ENCODE measurements around the gene DNAJB4. TPM values are rescaled to one million over a fixed set of nuclear protein-coding genes. Genes with fewer than 3 reads are reported as not detected.
"Not testable (repeated sequence)": the region's sequence is repeated elsewhere in the genome, so short reads cannot be mapped to it uniquely, and the experiment has no call there.

The DNAJB4 gene
- total RNA-seq, 2 experiments from 2014 or later, result 9.7 to 10.4 TPM

- H3K4me1 Mint-ChIP-seq (ENCODE audit: low read depth), result peaks cover 17% of the 10 kb centered on the region
- intact Hi-C loops (cut with micrococcal nuclease), result no loop called here
- no peak overlapping the region for H3K27ac Mint-ChIP-seq
- CTCF ChIA-PET, result no interaction called here
- H3K36me3 Mint-ChIP-seq (ENCODE audit: low read depth), result peaks cover 8% of the 10 kb centered on the region
- H3K9me3 Mint-ChIP-seq, result no peaks in the 10 kb centered on the region
- DNase-seq, result no peak
- H3K27me3 Mint-ChIP-seq (ENCODE audit: low read depth), result no peaks in the 10 kb centered on the region
- H3K4me3 Mint-ChIP-seq, result no peak overlapping the region
These were observed 10.5 kb upstream of the DNAJB4 start for GRCh38 chr1:77994117-77994705.

GRCh38 chr1:77996734-77997133 lies 8.0 kb upstream of the DNAJB4 start:
- no peaks in the 10 kb centered on the region for H3K9me3 Mint-ChIP-seq
- H3K27ac Mint-ChIP-seq, result no peak overlapping the region
- intact Hi-C loops (cut with micrococcal nuclease), result no loop called here
- no peaks in the 10 kb centered on the region for H3K27me3 Mint-ChIP-seq (ENCODE audit: low read depth)
- H3K36me3 Mint-ChIP-seq (ENCODE audit: low read depth), result peaks cover 8% of the 10 kb centered on the region
- H3K4me1 Mint-ChIP-seq (ENCODE audit: low read depth), result peaks cover 5% of the 10 kb centered on the region
- CTCF ChIA-PET, result interaction anchor here (0.6 to 1.7 kb wide), 2 partner anchors 54 to 118 kb away, joined by 3 to 5 read pairs; no protein-coding TSS in a partner anchor
- H3K4me3 Mint-ChIP-seq, result no peak overlapping the region
- DNase-seq, result no peak

DNA sequence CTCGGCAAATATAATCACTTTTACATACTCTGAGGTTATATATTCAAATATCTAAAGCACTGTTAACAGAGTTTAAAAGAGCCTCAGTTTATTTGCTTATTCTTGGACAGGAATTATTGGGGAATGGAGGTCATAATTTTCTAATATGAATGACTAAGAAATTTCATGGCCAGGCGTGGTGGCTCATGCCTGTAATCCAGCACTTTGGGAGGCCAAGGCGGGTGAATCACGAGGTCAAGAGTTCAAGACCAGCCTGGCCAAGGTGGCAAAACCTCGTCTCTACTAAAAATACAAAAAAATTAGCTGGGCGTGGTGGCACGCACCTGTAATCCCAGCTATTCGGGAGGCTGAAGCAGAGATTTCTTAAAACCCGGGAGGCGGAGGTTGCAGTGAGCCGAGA lies 4.2 kb upstream of the DNAJB4 start:
- intact Hi-C loops (cut with micrococcal nuclease); H3K9me3 Mint-ChIP-seq; H3K4me3 Mint-ChIP-seq; H3K27me3 Mint-ChIP-seq (ENCODE audit: low read depth); H3K36me3 Mint-ChIP-seq (ENCODE audit: low read depth); DNase-seq; H3K27ac Mint-ChIP-seq: not testable (repeated sequence)
- CTCF ChIA-PET, result interaction anchor here (1.3 kb wide), 1 partner anchor 114 kb away, joined by 3 read pairs; no protein-coding TSS in a partner anchor
- peaks cover 21% of the 10 kb centered on the region for H3K4me1 Mint-ChIP-seq (ENCODE audit: low read depth)

GRCh38 chr1:78003070-78003746 lies 1.5 kb upstream of the DNAJB4 start:
- CTCF ChIA-PET, result interaction anchor here (0.6 to 1.4 kb wide), 2 partner anchors 23 to 110 kb away, joined by 3 to 5 read pairs; no protein-coding TSS in a partner anchor
- H3K36me3 Mint-ChIP-seq (ENCODE audit: low read depth), result peaks cover 4% of the 10 kb centered on the region
- peaks cover 36% of the 10 kb centered on the region for H3K4me1 Mint-ChIP-seq (ENCODE audit: low read depth)
- H3K4me3 Mint-ChIP-seq, result no peak overlapping the region
- intact Hi-C loops (cut with micrococcal nuclease), result no loop called here
- H3K27me3 Mint-ChIP-seq (ENCODE audit: low read depth), result peaks cover 3% of the 10 kb centered on the region
- H3K9me3 Mint-ChIP-seq, result no peaks in the 10 kb centered on the region
- no peak for DNase-seq
- H3K27ac Mint-ChIP-seq, result peak overlapping the region; percentile 58

DNA sequence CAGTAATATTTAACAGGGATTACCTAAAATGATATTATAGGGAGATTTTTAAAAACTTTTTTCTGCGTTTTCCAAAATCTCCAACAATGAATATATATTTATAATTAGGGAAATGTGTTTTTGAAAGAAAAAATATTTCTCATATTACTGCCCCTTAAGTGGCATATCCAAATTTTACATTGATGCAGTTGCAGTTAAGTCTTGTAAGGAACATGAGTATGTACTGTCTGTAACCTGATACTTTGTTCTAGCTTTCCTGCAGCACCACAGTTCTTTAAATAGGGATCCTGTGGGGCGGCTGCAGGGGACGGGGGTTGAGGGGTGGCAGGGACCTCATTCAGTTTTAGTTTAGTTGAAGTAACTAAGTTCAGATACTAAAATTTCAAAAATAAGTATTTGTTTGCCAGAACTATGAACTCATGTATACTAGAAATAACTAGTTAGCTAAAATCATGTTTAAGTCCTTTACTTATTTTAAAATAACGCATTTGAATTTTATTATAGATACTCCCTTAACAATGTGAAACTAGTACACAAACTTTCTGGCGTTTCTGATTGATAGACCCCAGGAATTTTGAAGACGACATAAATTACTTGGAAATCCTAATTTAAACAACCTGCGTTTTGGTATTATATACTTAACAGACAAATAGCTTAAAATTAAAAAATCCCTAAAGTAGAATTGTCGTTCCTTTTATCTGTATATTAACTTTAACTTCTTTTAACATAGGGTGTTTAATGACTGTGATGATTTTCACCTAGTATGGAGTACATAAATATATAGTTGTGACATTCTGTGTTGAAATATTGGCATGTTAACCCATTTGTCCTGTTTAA lies 639 bp upstream of the DNAJB4 start:
- CTCF ChIA-PET, result interaction anchor here (0.5 to 1.7 kb wide), 11 partner anchors 22 to 645 kb away, joined by 3 to 20 read pairs (median 4); no protein-coding TSS in a partner anchor
- H3K9me3 Mint-ChIP-seq, result no peaks in the 10 kb centered on the region
- H3K27me3 Mint-ChIP-seq (ENCODE audit: low read depth), result peaks cover 3% of the 10 kb centered on the region
- peak overlapping the region; percentile 88 for H3K4me3 Mint-ChIP-seq
- DNase-seq, result peak; percentile 37
- intact Hi-C loops (cut with micrococcal nuclease), result loop anchor here (1.0 to 2.0 kb wide), 12 partner anchors 25 to 647 kb away; partner anchors contain the start of genes FUBP1, MIGA1, USP33 and ZZZ3
- H3K27ac Mint-ChIP-seq, result peak overlapping the region; percentile 100
- H3K4me1 Mint-ChIP-seq (ENCODE audit: low read depth), result peaks cover 39% of the 10 kb centered on the region
- peaks cover 4% of the 10 kb centered on the region for H3K36me3 Mint-ChIP-seq (ENCODE audit: low read depth)

- Mint-ChIP-seq H3K4me3 (peak overlapping the region; percentile 88), H3K27ac (peak overlapping the region; percentile 100), H3K9me3 (no peaks in the 10 kb centered on the region), H3K27me3 (ENCODE audit: low read depth) (peaks cover 3% of the 10 kb centered on the region), H3K4me1 (ENCODE audit: low read depth) (peaks cover 41% of the 10 kb centered on the region), H3K36me3 (ENCODE audit: low read depth) (peaks cover 4% of the 10 kb centered on the region)
- CTCF ChIA-PET, result interaction anchor here (0.6 to 1.7 kb wide), 9 partner anchors 27 to 179 kb away, joined by 3 to 20 read pairs (median 5); partner anchors contain the start of gene FUBP1
- DNase-seq, result no peak
- intact Hi-C loops (cut with micrococcal nuclease), result loop anchor here (2.0 kb wide), 3 partner anchors 65 to 645 kb away; no protein-coding TSS in a partner anchor
These were observed 646 bp downstream of the DNAJB4 start for GRCh38 chr1:78005448-78005722.

DNA sequence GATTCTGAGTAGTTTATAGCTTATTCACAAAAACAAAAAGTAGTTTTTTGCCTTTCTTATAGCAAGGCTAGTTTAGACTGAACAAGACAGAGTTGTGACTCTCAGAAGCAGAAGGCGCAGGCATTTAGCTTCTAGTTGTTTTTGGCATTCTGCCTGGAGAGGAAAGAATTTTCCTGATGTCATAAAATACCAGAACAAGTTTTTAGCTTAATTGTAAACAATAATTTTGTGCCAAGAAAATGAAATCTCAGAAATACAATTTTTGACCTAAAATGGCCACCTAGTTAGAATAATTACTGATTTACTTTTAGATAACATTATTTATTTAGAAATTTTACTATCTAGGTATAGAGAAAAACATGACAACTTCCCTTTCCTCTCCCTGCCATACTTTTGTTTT lies 1.0 kb downstream of the DNAJB4 start:
- H3K9me3 Mint-ChIP-seq, result no peaks in the 10 kb centered on the region
- DNase-seq, result no peak
- peak overlapping the region; percentile 100 for H3K27ac Mint-ChIP-seq
- peaks cover 43% of the 10 kb centered on the region for H3K4me1 Mint-ChIP-seq (ENCODE audit: low read depth)
- H3K27me3 Mint-ChIP-seq (ENCODE audit: low read depth), result peaks cover 3% of the 10 kb centered on the region
- intact Hi-C loops (cut with micrococcal nuclease), result loop anchor here (2.0 kb wide), 3 partner anchors 65 to 645 kb away; no protein-coding TSS in a partner anchor
- CTCF ChIA-PET, result interaction anchor here (0.6 to 1.7 kb wide), 5 partner anchors 27 to 115 kb away, joined by 3 to 8 read pairs (median 4); partner anchors contain the start of gene FUBP1
- peak overlapping the region; percentile 88 for H3K4me3 Mint-ChIP-seq
- peaks cover 4% of the 10 kb centered on the region for H3K36me3 Mint-ChIP-seq (ENCODE audit: low read depth)

GRCh38 chr1:78006521-78006920 lies 1.8 kb downstream of the DNAJB4 start:
- Mint-ChIP-seq H3K9me3 (no peaks in the 10 kb centered on the region), H3K27me3 (ENCODE audit: low read depth) (peaks cover 3% of the 10 kb centered on the region), H3K27ac (no peak overlapping the region), H3K4me1 (ENCODE audit: low read depth) (peaks cover 43% of the 10 kb centered on the region), H3K4me3 (peak overlapping the region; percentile 9), H3K36me3 (ENCODE audit: low read depth) (peaks cover 4% of the 10 kb centered on the region)
- CTCF ChIA-PET, result interaction anchor here (0.6 to 1.6 kb wide), 5 partner anchors 11 to 337 kb away, joined by 3 to 7 read pairs (median 3); partner anchors contain the start of gene FUBP1
- no peak for DNase-seq
- intact Hi-C loops (cut with micrococcal nuclease), result no loop called here

GRCh38 chr1:78007677-78008341 lies 3.1 kb downstream of the DNAJB4 start:
- Mint-ChIP-seq H3K27ac (no peak overlapping the region), H3K36me3 (ENCODE audit: low read depth) (peaks cover 4% of the 10 kb centered on the region), H3K4me3 (no peak overlapping the region), H3K4me1 (ENCODE audit: low read depth) (peaks cover 40% of the 10 kb centered on the region), H3K9me3 (no peaks in the 10 kb centered on the region), H3K27me3 (ENCODE audit: low read depth) (peaks cover 3% of the 10 kb centered on the region)
- CTCF ChIA-PET, result interaction anchor here (0.7 to 1.1 kb wide), 3 partner anchors 12 to 41 kb away, joined by 3 to 4 read pairs (median 3); no protein-coding TSS in a partner anchor
- DNase-seq, result no peak
- intact Hi-C loops (cut with micrococcal nuclease), result no loop called here

GRCh38 chr1:78009276-78009675 lies 4.5 kb downstream of the DNAJB4 start:
- H3K4me1 Mint-ChIP-seq (ENCODE audit: low read depth), result peaks cover 30% of the 10 kb centered on the region
- no peak overlapping the region for H3K27ac Mint-ChIP-seq
- CTCF ChIA-PET, result interaction anchor here (0.6 kb wide), 1 partner anchor 35 kb away, joined by 4 read pairs; no protein-coding TSS in a partner anchor
- peaks cover 3% of the 10 kb centered on the region for H3K27me3 Mint-ChIP-seq (ENCODE audit: low read depth)
- DNase-seq, result no peak
- intact Hi-C loops (cut with micrococcal nuclease), result no loop called here
- H3K36me3 Mint-ChIP-seq (ENCODE audit: low read depth), result peaks cover 10% of the 10 kb centered on the region
- no peaks in the 10 kb centered on the region for H3K9me3 Mint-ChIP-seq
- no peak overlapping the region for H3K4me3 Mint-ChIP-seq

DNA sequence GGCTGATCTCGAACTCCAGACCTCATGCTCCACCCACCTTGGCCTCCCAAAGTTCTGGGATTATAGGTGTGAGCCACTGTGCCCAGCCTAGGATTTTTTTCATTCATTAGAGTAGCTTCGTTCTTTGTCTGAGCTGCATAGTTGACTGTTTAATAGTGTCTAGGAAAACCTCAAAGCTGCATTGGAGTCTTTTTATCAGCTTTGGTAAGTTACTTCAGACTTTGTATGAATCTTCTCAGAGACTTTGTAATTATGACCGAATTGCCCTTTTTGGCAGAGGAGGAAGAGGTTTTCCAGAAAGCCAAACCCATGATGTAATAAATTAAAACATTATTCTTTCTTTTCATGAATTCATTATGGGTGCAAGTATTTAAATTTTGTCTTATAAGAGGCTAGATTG lies 5.1 kb downstream of the DNAJB4 start:
- Mint-ChIP-seq H3K27me3 (ENCODE audit: low read depth) (no peaks in the 10 kb centered on the region), H3K4me1 (ENCODE audit: low read depth) (peaks cover 26% of the 10 kb centered on the region), H3K27ac (no peak overlapping the region), H3K4me3 (no peak overlapping the region), H3K9me3 (no peaks in the 10 kb centered on the region), H3K36me3 (ENCODE audit: low read depth) (peaks cover 6% of the 10 kb centered on the region)
- intact Hi-C loops (cut with micrococcal nuclease), result no loop called here
- no peak for DNase-seq
- CTCF ChIA-PET, result interaction anchor here (0.6 kb wide), 1 partner anchor 34 kb away, joined by 4 read pairs; no protein-coding TSS in a partner anchor

All from activated naive CD4-positive, alpha-beta T cell treated with anti-CD3 and anti-CD28 coated beads for 36 hours (primary cell).